ENCODE data around the gene NUMB. TPM values are rescaled to one million over a fixed set of nuclear protein-coding genes. Genes with fewer than 3 reads are reported as not detected.

NUMB gene
- total and polyA plus RNA-seq, 2 of the 4 experiments (the other 2 are of a cell fraction): 45.9 to 114 TPM

DNA sequence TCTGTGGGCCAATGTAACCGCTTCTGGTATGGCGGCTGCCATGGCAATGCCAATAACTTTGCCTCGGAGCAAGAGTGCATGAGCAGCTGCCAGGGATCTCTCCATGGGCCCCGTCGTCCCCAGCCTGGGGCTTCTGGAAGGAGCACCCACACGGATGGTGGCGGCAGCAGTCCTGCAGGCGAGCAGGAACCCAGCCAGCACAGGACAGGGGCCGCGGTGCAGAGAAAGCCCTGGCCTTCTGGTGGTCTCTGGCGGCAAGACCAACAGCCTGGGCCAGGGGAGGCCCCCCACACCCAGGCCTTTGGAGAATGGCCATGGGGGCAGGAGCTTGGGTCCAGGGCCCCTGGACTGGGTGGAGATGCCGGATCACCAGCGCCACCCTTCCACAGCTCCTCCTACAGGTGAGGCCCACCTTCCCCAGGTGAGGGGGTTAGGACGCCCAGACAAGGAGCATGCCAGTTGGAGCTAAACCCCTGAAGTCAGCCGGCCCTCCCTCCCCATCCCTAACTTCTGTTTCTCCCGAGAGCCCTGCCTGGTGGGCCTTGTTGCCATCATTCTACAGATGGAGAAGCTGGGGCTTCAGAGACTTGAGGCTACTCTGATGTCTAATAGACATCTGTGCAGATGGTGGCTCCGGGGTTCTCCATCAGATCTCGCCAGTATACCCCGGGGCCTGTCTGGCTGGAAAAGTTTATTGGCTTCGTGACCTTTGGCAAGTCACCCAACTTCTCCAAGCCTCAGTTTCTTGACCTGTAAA is 195.7 kb downstream of the NUMB start:
- Histone ChIP-seq H3K14ac (replicated peaks; ENCODE audit: low read depth, low read length) (no peak overlapping the region), H3K27ac (ENCODE audit: insufficient read depth, low read length) (no peak overlapping the region), H4K5ac (ENCODE audit: low read depth, low read length) (no peak overlapping the region), H3K23ac (ENCODE audit: low read depth, low read length) (no peak overlapping the region), H2BK5ac (ENCODE audit: low read depth, low read length, poor library complexity, severe bottlenecking) (no peak overlapping the region), H2BK20ac (ENCODE audit: low read depth, low read length) (no peak overlapping the region), H3K9me1 (ENCODE audit: insufficient read depth, low read length) (no peaks in the 10 kb centered on the region), H3K36me3 (ENCODE audit: control insufficient read depth, insufficient read depth, low read length) (no peaks in the 10 kb centered on the region), H3K27me3 (ENCODE audit: control insufficient read depth, insufficient read depth, low read length) (no peaks in the 10 kb centered on the region; the same call in 1 of the 2 replicates), H3K4me3 (ENCODE audit: insufficient read depth, low read depth, low read length) (no peak overlapping the region), H3K9me3 (ENCODE audit: control insufficient read depth, insufficient read depth, low read length) (no peaks in the 10 kb centered on the region), H2AK9ac (replicated peaks; ENCODE audit: low read depth, low read length, poor library complexity) (no peak overlapping the region), H3K4me1 (ENCODE audit: control insufficient read depth, insufficient read depth, low read length) (no peaks in the 10 kb centered on the region), H3K9ac (ENCODE audit: low read depth, low read length) (no peak overlapping the region), H3K79me1 (ENCODE audit: low read depth in 1 of 2, low read length in 2 of 2) (no peaks in the 10 kb centered on the region), H2BK120ac (ENCODE audit: low read depth, low read length) (no peak overlapping the region), H4K20me1 (ENCODE audit: insufficient read depth, low read length) (no peaks in the 10 kb centered on the region; the same call in 1 of the 2 replicates), H4K91ac (ENCODE audit: insufficient read depth, low read depth, low read length) (no peak overlapping the region), H3K18ac (ENCODE audit: low read depth, low read length) (no peak overlapping the region), H2AFZ (replicated peaks; ENCODE audit: low read length, poor library complexity) (no peak overlapping the region), H2AK5ac (ENCODE audit: low read depth, low read length) (no peak overlapping the region), H2BK15ac (ENCODE audit: low read depth, low read length) (no peak overlapping the region), H3K56ac (ENCODE audit: extremely low read depth, insufficient read depth, low read length) (no peak overlapping the region), H3K4ac (ENCODE audit: low read depth, low read length) (no peak overlapping the region), H4K8ac (ENCODE audit: low read depth in 2 of 2, low read length in 2 of 2) (no peak overlapping the region), H3K4me2 (ENCODE audit: low read depth, low read length) (no peak overlapping the region)
- ChIA-PET CTCF (no interaction called here), POLR2A (ENCODE audit: unreplicated experiment) (no interaction called here)
- no TSS peak for BruUV-seq (replicated peaks)
- ATAC-seq (ENCODE audit: low read depth) (no peak), DNase-seq (no peak)
- in situ Hi-C loops (cut with MboI; ENCODE audit: low sequenced_read_pairs): no loop called here
- intact Hi-C loops (cut with micrococcal nuclease): no loop called here
- 88% methylated on average over 3 of the region's 20 CpGs; no CpG with 5 or more reads in 1 of the 2 experiments for WGBS, 2 experiments (ENCODE audit: extremely low coverage in 2 of 2, insufficient read length in 1 of 2)
- TF ChIP-seq RCOR1 (IDR thresholded peaks at IDR 0.05; ENCODE audit: insufficient replicate concordance, low read length) (no peak), CEBPB (IDR thresholded peaks at IDR 0.05; ENCODE audit: low read depth, low read length) (no peak), CHD1 (IDR thresholded peaks at IDR 0.05; ENCODE audit: low read depth, low read length) (no peak), RFX5 (IDR thresholded peaks at IDR 0.05; ENCODE audit: low read depth, low read length) (no peak), RAD21 (IDR thresholded peaks at IDR 0.05; ENCODE audit: low read length) (no peak), MAZ (IDR thresholded peaks at IDR 0.05; ENCODE audit: borderline replicate concordance, low read depth, low read length) (no peak), SMC3 (IDR thresholded peaks at IDR 0.05; ENCODE audit: low read depth, low read length) (no peak), MXI1 (IDR thresholded peaks at IDR 0.05; ENCODE audit: borderline replicate concordance, low read depth, low read length) (no peak), MAFK (IDR thresholded peaks at IDR 0.05; ENCODE audit: low read depth, low read length) (no peak), FOS (IDR thresholded peaks at IDR 0.05; ENCODE audit: low read depth, low read length) (no peak), NFE2L2 (IDR thresholded peaks at IDR 0.05; ENCODE audit: low read depth, low read length) (no peak)
- TF ChIP-seq, protein P1, sequence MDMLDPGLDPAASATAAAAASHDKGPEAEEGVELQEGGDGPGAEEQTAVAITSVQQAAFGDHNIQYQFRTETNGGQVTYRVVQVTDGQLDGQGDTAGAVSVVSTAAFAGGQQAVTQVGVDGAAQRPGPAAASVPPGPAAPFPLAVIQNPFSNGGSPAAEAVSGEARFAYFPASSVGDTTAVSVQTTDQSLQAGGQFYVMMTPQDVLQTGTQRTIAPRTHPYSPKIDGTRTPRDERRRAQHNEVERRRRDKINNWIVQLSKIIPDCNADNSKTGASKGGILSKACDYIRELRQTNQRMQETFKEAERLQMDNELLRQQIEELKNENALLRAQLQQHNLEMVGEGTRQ (IDR thresholded peaks at IDR 0.05; ENCODE audit: low read depth, low read length): no peak
- TF ChIP-seq, protein P2, sequence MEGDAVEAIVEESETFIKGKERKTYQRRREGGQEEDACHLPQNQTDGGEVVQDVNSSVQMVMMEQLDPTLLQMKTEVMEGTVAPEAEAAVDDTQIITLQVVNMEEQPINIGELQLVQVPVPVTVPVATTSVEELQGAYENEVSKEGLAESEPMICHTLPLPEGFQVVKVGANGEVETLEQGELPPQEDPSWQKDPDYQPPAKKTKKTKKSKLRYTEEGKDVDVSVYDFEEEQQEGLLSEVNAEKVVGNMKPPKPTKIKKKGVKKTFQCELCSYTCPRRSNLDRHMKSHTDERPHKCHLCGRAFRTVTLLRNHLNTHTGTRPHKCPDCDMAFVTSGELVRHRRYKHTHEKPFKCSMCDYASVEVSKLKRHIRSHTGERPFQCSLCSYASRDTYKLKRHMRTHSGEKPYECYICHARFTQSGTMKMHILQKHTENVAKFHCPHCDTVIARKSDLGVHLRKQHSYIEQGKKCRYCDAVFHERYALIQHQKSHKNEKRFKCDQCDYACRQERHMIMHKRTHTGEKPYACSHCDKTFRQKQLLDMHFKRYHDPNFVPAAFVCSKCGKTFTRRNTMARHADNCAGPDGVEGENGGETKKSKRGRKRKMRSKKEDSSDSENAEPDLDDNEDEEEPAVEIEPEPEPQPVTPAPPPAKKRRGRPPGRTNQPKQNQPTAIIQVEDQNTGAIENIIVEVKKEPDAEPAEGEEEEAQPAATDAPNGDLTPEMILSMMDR (conservative IDR thresholded peaks at IDR 0.05; ENCODE audit: low read depth, low read length): no peak
- TF ChIP-seq, protein P3, sequence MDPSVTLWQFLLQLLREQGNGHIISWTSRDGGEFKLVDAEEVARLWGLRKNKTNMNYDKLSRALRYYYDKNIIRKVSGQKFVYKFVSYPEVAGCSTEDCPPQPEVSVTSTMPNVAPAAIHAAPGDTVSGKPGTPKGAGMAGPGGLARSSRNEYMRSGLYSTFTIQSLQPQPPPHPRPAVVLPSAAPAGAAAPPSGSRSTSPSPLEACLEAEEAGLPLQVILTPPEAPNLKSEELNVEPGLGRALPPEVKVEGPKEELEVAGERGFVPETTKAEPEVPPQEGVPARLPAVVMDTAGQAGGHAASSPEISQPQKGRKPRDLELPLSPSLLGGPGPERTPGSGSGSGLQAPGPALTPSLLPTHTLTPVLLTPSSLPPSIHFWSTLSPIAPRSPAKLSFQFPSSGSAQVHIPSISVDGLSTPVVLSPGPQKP (IDR thresholded peaks at IDR 0.05; ENCODE audit: borderline replicate concordance, low read depth, low read length): no peak
- dilution Hi-C loops (cut with HindIII; ENCODE audit: low sequenced_read_pairs, unreplicated experiment): no loop called here

Data from IMR-90 (cell line).